ENCODE results near the gene CAPN11. TPM values are rescaled to one million over a fixed set of nuclear protein-coding genes. Genes with fewer than 3 reads are reported as not detected.

The CAPN11 gene
- total RNA-seq = 1 to 10 TPM in 2 of 4 donors, under 1 TPM in 2; 0.72 to 1.1 (median 0.89) TPM

DNA sequence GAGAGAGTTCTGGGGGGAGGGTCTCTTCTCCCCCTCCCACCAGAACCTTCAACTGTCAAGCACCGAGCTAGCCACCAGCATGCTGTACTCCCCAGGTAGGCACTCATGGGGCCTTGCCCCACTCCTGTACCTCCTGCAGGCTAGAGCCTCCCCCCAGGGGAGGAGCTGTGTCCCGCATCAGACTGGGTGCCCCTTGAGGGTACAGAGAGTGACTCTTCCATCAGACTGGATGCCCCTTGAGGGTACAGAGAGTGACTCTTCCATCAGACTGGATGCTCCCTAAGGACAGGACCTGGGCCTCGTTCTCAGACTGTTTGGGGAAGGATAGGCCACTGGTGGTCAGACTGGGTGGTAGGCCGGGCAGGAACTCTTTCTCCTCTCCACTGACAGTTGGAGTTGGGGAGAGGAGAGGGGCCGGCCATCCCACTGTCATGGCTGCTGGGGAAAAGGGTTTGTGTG, at the start of gene CAPN11:
CAPN11 (plus strand) TSS at position 51 of the 459 bp plus-strand sequence; CDS start at position 80, 29 bp downstream.
- no peak within 1 kb of the TSS for H3K4me3 ChIP-seq (ENCODE audit: low read depth, poor library complexity, severe bottlenecking)
- 91 to 100% methylated on average over 5 of the region's 5 CpGs for WGBS, 2 donors
- intact Hi-C loops (cut with DNase I; ENCODE audit: low total_unique reads) = no loop called here
- DNase-seq (ENCODE audit: low spot score in 2 of 2) = no peak
- no peak for TF ChIP-seq POLR2A (IDR thresholded peaks at IDR 0.05)
- TF ChIP-seq, protein P1, sequence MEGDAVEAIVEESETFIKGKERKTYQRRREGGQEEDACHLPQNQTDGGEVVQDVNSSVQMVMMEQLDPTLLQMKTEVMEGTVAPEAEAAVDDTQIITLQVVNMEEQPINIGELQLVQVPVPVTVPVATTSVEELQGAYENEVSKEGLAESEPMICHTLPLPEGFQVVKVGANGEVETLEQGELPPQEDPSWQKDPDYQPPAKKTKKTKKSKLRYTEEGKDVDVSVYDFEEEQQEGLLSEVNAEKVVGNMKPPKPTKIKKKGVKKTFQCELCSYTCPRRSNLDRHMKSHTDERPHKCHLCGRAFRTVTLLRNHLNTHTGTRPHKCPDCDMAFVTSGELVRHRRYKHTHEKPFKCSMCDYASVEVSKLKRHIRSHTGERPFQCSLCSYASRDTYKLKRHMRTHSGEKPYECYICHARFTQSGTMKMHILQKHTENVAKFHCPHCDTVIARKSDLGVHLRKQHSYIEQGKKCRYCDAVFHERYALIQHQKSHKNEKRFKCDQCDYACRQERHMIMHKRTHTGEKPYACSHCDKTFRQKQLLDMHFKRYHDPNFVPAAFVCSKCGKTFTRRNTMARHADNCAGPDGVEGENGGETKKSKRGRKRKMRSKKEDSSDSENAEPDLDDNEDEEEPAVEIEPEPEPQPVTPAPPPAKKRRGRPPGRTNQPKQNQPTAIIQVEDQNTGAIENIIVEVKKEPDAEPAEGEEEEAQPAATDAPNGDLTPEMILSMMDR (IDR thresholded peaks at IDR 0.05) = no peak

DNA sequence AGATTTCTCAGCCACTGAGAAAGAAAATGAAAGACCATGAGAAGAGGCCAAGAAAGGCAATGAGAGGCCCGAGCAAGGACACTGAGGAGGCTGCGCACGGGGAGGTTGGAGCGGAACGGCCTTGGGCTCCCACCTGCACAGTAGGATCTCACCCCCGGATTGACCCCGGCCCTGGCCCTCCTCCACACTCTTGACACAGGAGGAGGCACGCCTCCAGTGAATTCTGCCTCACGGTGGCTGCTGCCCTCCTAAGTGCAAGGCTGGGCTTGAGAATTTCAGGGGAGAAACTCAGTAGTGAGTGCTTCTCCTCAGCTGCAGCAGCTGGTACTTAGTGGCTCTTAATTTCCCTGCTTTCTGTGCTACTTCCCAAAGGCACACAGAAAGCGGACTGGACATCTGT, 49.4 kb upstream of the CAPN11 start:
- DNase-seq (ENCODE audit: low spot score in 2 of 2) = no peak

DNA sequence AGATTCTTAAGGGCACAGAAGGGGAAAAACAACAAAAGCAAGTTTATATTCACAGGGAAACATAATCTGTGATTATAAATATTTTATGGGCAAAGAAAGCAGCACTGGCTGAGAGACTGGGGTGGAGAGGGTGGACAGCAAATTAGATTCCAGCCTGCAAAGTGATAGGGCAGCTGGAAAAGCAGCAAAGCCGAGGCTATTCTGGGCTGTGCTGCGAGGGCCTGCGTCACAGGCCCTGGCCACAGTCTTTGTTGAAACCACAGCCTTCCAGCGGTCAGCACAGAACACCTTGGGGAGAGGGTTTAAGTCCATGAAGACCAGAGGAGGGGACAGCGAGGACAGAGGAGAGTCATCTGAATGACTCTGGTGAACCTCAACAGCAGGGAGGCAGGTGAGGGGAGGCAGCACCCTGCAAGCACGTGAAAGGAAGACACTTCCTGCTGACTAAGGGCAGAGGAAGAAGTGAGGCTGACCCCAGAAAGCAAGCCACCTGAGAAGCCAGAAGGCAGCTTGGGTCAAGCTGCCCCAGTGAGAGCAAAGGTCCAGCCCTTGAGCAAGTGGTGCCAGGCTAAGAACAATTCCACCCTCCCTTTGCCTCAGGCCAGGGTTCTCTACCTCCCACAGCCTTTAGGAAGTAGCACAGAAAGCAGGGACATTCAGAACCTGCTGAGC, 48.5 kb upstream of the CAPN11 start:
- TF ChIP-seq, protein P1 (IDR thresholded peaks at IDR 0.05) = no peak
- no peak for TF ChIP-seq POLR2A (IDR thresholded peaks at IDR 0.05)
- no peak for DNase-seq (ENCODE audit: low spot score in 2 of 2)
- H3K4me3 ChIP-seq (ENCODE audit: low read depth, poor library complexity, severe bottlenecking) = no peak overlapping the region
- WGBS, 2 donors = 74 to 93% methylated on average over 6 of the region's 6 CpGs
- intact Hi-C loops (cut with DNase I; ENCODE audit: low total_unique reads) = no loop called here

More for the DNA sequence above, 49.4 kb upstream of the CAPN11 start:
- H3K4me3 ChIP-seq (ENCODE audit: low read depth, poor library complexity, severe bottlenecking) = no peak overlapping the region
- WGBS, 2 donors = 85 to 89% methylated on average over 10 of the region's 10 CpGs
- intact Hi-C loops (cut with DNase I; ENCODE audit: low total_unique reads) = no loop called here
- TF ChIP-seq POLR2A (IDR thresholded peaks at IDR 0.05) = no peak
- TF ChIP-seq, protein P1 (IDR thresholded peaks at IDR 0.05) = no peak

DNA sequence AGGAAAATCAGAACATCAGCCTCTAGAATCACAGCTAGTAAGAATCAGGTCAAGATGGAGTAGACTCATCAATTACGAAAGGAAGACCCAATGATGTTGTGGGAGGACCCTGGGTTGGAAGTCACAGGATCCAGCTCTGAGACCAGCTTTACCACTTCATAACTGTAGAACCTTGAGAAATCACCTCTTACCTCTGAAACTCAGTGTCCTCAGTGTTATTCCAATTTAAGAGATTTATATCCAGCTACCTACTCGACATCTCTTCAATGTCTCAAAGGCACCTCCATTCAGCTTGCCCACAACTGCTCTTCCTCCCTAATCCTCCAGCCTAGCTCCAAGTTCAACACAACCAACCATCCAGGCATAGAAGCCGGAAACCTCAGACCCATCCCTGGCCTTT, 47.7 kb upstream of the CAPN11 start:
- no peak for TF ChIP-seq POLR2A (IDR thresholded peaks at IDR 0.05)
- TF ChIP-seq, protein P1 (IDR thresholded peaks at IDR 0.05) = no peak
- H3K4me3 ChIP-seq (ENCODE audit: low read depth, poor library complexity, severe bottlenecking) = no peak overlapping the region
- WGBS, 2 donors = 89 to 93% methylated on average over 3 of the region's 3 CpGs
- intact Hi-C loops (cut with DNase I; ENCODE audit: low total_unique reads) = no loop called here
- DNase-seq (ENCODE audit: low spot score in 2 of 2) = no peak

DNA sequence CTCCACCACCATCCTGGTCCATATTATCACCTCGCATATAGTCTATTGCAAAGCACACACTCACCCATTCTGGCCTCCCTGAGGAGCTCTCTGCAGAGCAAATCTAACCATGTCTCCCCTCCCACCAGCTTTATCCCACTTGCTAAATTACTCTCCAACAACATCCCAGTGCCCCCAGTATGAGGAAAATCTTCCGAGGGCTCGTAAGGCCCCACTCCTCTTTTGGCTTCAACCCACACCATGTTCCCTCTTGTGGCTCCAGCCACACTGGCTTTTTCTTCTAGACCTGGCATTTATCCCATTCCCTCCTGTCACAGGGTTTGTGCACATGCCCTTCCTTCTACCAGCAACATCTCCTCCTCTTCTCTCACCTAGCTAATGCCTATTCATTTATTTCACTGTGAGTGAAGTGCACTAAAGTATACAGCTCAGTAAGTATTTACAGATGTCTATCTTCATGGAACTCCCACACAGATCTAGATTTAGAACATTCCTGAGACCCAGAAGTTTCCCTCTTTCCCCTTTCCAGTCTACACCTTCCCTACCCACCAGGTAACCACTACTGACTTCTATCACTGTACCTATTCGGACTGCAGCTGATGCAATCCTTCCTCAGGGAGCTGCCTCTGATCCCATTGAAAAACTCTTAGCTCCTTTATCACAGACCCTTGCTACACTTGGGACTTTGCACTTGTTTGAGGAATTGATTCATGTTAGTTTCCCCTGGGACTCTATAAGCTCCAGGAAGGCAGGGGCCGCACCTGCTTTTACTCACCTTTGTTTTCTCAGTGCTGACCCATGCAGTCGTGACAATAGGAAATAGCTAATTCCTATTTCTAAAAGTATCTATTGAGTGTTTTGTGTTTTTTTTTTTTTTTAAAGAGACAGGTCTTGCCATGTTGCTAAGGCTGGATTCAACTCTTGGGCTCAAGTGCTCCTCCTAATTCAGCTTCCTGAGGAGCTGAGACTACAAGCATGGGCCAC, 46.9 kb upstream of the CAPN11 start:
- 71 to 87% methylated on average over 6 of the region's 6 CpGs for WGBS, 2 donors
- intact Hi-C loops (cut with DNase I; ENCODE audit: low total_unique reads) = no loop called here
- TF ChIP-seq, protein P1 (IDR thresholded peaks at IDR 0.05) = no peak
- TF ChIP-seq POLR2A (IDR thresholded peaks at IDR 0.05) = no peak
- DNase-seq (ENCODE audit: low spot score in 2 of 2) = no peak
- H3K4me3 ChIP-seq (ENCODE audit: low read depth, poor library complexity, severe bottlenecking) = no peak overlapping the region
